Body of pancreas (tissue), 4 donors: Measurements from ENCODE around the gene TLDC2.

Experiments
- POLR2A ChIP-seq, 3 donors: fragments of 450-650 bp; IDR thresholded peaks; one replicate each; pipeline ENCODE4 v1.6.1; 2016; ENCODE audit warnings: antibody characterized with exemption in 3 of 3, mild to moderate bottlenecking in 2 of 3
- TF ChIP-seq, protein P1 (sequence below), 7 experiments: fragments of 450-650 bp in 4 of 7; fragments of 200-600 bp in 3 of 7; sonication (generic) in 3 of 7; IDR thresholded peaks; one replicate each; pipeline ENCODE4 v1.5.1; 2016 to 2019; ENCODE audit warnings: antibody characterized with exemption in 7 of 7

DNA sequence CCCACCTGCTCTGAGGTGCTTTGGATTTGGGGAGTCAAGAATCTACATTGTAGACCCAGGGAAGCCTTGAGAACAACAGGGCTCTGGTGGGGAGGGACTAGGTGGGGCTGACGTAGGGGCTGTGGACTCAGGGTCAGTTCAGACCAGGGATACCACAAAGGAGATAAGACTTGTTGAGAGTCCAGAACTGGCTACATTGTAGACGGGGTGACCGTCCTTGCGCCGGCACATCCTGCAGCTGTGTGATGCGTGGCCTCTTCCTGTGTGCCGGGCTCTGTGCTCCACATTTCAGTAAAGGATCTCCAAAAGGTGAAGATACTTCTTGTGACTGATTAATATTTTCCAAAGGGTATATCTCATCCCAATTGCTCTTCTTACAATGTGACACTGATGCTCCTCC is 9.8 kb upstream of the TLDC2 start:
- TF ChIP-seq, protein P1, sequence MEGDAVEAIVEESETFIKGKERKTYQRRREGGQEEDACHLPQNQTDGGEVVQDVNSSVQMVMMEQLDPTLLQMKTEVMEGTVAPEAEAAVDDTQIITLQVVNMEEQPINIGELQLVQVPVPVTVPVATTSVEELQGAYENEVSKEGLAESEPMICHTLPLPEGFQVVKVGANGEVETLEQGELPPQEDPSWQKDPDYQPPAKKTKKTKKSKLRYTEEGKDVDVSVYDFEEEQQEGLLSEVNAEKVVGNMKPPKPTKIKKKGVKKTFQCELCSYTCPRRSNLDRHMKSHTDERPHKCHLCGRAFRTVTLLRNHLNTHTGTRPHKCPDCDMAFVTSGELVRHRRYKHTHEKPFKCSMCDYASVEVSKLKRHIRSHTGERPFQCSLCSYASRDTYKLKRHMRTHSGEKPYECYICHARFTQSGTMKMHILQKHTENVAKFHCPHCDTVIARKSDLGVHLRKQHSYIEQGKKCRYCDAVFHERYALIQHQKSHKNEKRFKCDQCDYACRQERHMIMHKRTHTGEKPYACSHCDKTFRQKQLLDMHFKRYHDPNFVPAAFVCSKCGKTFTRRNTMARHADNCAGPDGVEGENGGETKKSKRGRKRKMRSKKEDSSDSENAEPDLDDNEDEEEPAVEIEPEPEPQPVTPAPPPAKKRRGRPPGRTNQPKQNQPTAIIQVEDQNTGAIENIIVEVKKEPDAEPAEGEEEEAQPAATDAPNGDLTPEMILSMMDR (IDR thresholded peaks at IDR 0.05) = no peak
- TF ChIP-seq POLR2A (IDR thresholded peaks at IDR 0.05) = no peak
